Forelimb muscle (tissue), 1 donor: Measurements from ENCODE around the gene IDUA. TPM values are rescaled to one million over a fixed set of nuclear protein-coding genes. Genes with fewer than 3 reads are reported as not detected.
"Not testable (repeated sequence)": the region's sequence is repeated elsewhere in the genome, so short reads cannot be mapped to it uniquely, and the experiment has no call there.

ENCODE experiments used
- DNase-seq: peaks from one replicate; pipeline ENCODE4 v3.0.0-alpha.2; 2013; ENCODE audit warnings: low read depth
- polyA plus RNA-seq: library from polyadenylated mRNA; unstranded; fragments of 120-200 nt; gene quantifications from one replicate; pipeline ENCODE4 v1.2.1, GENCODE V29; 2013; ENCODE audit not compliant: insufficient read length

The IDUA gene
- polyA plus RNA-seq, 1 donor: 13.9 TPM

- DNase-seq: no peak
Measured at GRCh38 chr4:1045193-1045594, 58.4 kb downstream of the IDUA start.

DNA sequence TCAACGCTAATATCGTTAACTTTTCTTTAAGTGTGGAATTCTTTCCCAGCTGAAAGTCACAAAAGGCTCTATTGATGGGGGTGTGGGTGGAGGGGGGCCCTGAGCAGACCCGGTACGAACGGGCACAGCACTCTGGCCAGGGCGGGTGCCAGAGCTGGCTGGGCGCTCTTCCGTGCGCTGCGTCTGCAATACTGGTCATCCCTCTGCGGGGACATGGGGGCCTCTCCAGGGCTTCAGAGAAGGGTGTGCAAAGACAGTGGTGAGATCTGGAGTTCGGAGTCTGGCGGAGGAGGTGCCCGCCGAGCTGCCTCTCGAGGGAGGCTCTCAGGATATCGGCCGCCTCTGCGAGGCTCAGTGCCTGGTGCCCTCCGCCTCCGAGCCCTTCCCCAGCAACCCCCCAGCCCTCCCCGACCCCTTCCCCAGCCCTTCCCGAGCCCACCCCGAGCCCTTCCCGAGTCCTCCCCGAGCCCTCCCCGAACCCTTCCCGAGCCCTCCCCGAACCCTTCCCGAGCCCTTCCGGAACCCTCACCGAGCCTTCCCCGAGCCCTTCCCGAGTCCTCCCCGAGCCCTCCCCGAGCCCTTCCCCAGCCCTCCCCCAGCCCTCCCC lies 58.9 kb downstream of the IDUA start:
- DNase-seq: no peak

DNA sequence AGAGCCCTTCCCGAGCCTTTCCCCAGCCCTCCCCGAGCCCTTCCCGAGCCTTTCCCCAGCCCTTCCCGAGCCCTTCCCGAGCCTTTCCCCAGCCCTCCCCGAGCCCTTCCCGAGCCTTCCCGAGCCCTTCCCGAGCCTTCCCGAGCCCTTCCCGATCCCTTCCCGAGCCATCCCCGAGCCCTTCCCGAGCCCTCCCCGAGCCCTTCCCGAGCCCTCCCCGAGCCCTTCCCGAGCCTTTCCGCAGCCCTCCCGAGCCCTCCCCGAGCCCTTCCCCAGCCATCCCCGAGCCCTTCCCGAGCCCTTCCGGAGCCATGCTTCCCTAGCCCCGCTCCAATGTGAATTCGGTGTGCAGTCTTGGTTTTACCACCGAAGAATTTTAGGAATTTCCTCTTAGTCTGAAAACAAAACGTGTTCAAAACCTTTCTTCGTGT lies 59.8 kb downstream of the IDUA start:
- DNase-seq: not testable (repeated sequence)

DNA sequence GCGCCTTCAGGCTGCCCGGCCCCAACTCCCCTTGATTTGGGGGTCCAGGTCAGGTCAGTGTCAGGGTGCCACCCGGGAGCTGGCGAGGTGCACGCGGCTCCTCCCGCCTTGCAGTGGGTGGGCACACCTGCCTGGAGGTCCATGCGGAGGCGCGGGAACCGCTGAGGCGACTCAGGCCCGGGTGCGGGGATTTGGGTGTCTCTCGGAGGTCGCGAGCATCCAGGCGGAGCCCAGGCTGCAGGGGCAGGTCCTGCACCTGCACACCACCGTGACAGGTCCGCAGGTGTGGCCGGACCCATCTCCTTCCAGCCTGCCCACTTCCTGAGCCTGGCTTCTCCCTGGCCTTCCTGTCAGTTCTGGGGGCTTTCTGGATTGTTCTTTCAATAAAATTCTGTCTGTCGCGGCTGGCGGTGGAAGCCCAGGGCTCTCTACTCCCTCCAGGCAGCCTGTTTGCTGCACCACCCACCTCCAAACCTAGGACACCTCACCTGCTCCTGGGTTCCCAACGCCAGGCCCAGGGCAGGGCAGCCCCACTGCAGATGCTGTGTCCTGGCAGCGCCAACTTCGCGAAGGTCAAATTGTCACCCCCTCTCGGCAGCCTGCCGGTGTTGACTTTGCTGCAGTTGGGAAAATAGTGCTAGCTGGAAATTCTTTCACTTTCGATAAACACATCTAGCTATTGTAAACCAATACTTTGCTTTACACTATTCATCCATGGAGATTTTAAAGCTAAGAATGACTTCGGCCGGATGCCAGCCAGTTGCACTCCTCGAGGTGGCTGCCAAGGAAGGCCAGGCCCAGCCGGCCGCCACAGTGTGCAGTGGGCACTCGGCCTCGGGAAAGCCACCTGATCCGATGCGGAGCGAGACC lies 60.5 kb downstream of the IDUA start:
- no peak for DNase-seq

DNA sequence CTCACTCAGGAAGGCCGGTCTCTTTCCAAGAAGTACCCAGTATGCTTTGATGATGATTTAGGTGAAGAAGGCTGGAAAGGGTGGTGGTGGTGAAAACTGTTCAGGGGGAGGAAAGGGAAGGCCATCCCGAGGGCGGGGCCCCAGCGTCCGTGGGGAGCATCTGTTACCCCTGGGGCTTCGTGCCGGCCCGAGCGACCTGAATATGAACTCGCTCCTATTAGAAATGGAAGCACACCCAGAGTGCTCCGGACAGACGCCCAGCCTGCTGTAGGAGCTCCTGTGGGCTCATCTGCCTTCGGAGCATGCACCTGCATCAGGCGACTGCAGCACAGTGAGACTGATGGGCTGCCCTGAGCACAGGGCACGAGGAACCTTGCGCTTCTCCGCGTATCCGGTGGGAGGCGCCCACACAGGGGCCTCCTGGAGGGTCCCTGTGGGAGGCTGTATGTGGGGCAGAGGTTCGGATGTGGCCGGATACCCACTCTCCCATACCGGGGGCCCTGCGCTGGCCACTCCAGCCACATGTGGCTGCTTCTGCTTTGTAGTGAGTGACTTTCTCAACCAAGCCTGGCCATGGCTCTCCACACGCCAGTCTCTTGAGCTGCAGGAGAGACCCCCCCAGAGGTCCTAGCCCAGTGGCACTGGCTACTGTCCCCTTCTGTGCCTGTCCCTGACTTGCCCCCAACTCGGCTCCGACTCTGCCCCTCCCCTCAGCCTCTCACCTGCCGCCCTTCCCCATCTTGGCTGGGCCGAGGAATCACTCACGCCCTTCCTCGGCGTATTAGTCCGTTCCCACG lies 61.3 kb downstream of the IDUA start:
- no peak for DNase-seq

DNA sequence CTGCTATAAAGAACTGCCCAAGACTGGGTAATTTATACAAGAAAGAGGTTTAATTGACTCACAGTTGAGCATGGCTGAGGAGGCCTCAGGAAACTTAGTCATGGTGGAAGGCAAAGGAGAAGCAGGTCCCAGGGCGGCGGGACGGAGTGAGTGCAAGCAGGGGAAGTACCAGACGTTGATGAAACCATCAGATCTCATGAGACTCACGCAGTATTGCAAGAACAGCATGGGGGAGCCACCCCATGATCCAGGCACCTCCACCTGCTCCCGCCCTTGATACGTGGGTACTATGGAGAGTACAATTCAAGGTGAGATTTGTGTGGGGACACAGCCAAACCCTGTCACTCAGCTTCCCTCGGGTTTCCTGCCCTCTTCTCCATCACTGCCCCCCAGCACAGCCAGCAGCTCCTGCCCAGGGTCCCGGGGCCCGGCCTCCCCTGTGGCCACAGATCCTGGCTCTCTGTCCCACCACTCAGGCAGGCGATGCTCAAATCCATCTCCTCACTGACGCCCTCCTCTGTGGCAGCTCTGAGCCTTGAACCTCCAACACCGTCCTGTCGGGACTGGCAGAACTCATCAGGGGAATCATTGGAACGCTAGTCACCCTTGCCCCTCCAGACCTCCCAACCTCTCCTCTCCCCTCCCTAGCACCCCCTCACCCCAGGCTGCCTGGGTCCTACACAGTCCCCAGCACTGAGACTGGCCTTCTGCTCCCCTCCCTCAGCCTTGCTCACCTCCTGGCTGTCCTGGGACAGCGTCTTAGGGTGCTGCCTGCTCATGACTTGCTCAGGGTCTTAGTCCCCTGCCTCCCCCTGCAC lies 62.1 kb downstream of the IDUA start:
- DNase-seq: no peak

- DNase-seq: no peak
Measured at GRCh38 chr4:1049591-1049905, 62.7 kb downstream of the IDUA start.

GRCh38 chr4:1050486-1051213 lies 63.8 kb downstream of the IDUA start:
- DNase-seq: no peak

DNA sequence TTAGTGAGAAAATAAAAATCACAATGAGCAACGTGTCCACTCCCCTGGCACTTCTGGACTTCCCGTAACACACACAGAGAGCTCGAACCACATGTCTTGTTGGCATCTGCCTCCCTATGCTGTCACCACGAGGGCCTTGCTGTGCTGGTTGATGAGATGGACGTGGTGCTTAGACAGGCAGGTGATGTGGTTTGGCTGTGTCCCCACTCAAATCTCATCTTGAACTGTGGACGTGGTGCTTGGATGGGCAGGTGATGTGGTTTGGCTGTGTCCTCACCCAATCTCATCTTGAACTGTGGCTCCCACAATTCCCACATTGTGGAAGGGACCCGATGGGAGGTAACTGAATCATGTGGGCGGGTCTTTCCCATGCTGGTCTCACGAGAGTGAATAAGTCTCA lies 64.6 kb downstream of the IDUA start:
- no peak for DNase-seq

DNA sequence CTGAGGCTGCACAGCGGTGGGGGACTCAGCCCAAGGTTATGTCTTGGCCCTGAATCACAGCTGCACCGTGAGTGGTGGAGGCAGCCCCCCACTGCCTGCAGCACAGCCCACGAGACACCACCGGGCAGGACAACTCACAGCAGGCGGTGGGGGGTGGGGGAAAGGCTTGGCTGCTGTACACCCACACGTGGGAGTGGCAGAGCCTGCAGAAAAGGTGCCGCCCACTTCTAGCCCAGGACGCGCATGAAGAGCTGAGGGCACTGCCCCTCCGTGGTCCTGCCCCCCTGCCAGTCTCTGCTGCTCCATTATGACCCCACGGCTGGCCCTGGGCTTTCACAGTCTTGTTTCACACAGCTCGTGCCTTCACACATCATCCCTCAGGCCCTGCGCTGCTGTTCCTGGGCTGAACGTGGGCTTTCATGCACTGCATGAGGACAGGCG lies 65.4 kb downstream of the IDUA start:
- DNase-seq: no peak

DNA sequence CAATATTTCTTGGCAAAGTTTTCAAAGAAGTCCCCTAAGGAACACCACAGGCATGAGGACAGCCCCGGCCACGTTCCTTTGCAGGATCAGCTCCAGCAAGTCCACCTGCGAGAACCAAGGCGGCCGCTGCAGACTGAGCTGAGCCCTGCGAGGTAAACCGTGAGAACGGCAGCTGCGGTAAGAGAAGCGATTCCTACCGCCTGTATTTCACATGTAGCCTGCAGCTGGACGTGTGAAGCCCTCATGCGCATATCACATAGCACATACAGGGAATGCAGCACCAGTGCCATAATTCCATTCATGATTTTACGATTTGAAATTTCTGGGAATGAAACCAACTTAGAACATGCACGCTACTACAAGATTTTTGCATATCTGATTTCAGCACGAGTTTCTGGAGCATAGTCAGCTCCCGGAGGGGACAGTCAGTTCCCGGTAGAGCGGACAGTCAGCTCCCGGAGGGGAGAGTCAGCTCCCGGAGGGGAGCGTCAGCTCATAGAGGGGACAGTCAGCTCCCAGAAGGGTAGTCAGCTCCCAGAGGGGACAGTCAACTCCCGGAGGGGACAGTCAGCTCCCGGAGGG lies 66.3 kb downstream of the IDUA start:
- peak; percentile 58 for DNase-seq

- not testable (repeated sequence) for DNase-seq
Measured at GRCh38 chr4:1053891-1054290, 67.0 kb downstream of the IDUA start.

Other genes with a start within 250 kb of the IDUA start
- 0.40 TPM for gene CPLX1, start 160.9 kb upstream of the IDUA start, polyA plus RNA-seq
- gene GAK, start 54.7 kb upstream of the IDUA start, polyA plus RNA-seq: 34.6 TPM
- gene TMEM175, start 54.6 kb upstream of the IDUA start, polyA plus RNA-seq: 18.8 TPM
- 3.6 TPM for gene DGKQ, start 13.5 kb upstream of the IDUA start, polyA plus RNA-seq
- gene SLC26A1, start 6.4 kb downstream of the IDUA start, polyA plus RNA-seq: 5.2 TPM
- 295 TPM for gene FGFRL1, start 24.6 kb downstream of the IDUA start, polyA plus RNA-seq
- 1.7 TPM for gene RNF212, start 126.5 kb downstream of the IDUA start, polyA plus RNA-seq
- gene SPON2, start 185.5 kb downstream of the IDUA start, polyA plus RNA-seq: 55.6 TPM